IMR-90 (cell line): ENCODE data around the gene SCLY. TPM values are rescaled to one million over a fixed set of nuclear protein-coding genes. Genes with fewer than 3 reads are reported as not detected.

ENCODE experiments used
- ATAC-seq: fragments of 200-7000 bp; cut with Tn5 transposase; 2 replicates; pipeline ENCODE4 v1.9.1; 2020; ENCODE audit warnings: low read depth, mild to moderate bottlenecking, moderate library complexity
- BruUV-seq: library from RNA; stranded (reverse); fragments of 400-500 nt; replicated peaks from 2 replicates; lab custom pipeline; 2021; lab: Mats Ljungman, UMichigan
- CTCF ChIA-PET: fragments of 300-600 bp; formaldehyde crosslinking; extraction: SDS; loops from one replicate; lab custom pipeline; 2021; ENCODE audit warnings: antibody characterized with exemption; lab: Yijun Ruan, JAX
- POLR2A ChIA-PET: fragments of 300-600 bp; sonication (Branson Sonifier 250); formaldehyde crosslinking; loops from one replicate; lab custom pipeline; 2022; ENCODE audit warnings: antibody characterized with exemption; ENCODE audit not compliant: unreplicated experiment; lab: Charles Lee
- DNase-seq: peaks from one replicate; pipeline ENCODE4 v3.0.0; 2013
- H2AFZ ChIP-seq: replicated peaks from 2 replicates; pipeline ENCODE3; 2013; ENCODE audit warnings: low read length, mild to moderate bottlenecking; ENCODE audit not compliant: poor library complexity
- H2AK5ac ChIP-seq: 2 replicates; pipeline ENCODE4 v1.6.1; 2013; ENCODE audit warnings: low read depth, low read length, inconsistent platforms
- H2AK9ac ChIP-seq: replicated peaks from 2 replicates; pipeline ENCODE3; 2013; ENCODE audit warnings: mild to moderate bottlenecking, low read depth, low read length, moderate library complexity; ENCODE audit not compliant: poor library complexity
- H2BK120ac ChIP-seq: 2 replicates; pipeline ENCODE4 v1.6.1; 2013; ENCODE audit warnings: low read depth, low read length, inconsistent platforms
- H2BK15ac ChIP-seq: 3 replicates; pipeline ENCODE4 v1.6.1; 2013; ENCODE audit warnings: low read depth, low read length, inconsistent platforms
- H2BK20ac ChIP-seq: 2 replicates; pipeline ENCODE4 v1.6.1; 2013; ENCODE audit warnings: low read depth, mild to moderate bottlenecking, inconsistent platforms, low read length, moderate library complexity
- H2BK5ac ChIP-seq: 2 replicates; pipeline ENCODE4 v1.6.1; 2013; ENCODE audit warnings: mild to moderate bottlenecking, low read depth, low read length, inconsistent platforms; ENCODE audit not compliant: poor library complexity, severe bottlenecking
- H3K14ac ChIP-seq: replicated peaks from 2 replicates; pipeline ENCODE4 v1.6.1; 2013; ENCODE audit warnings: low read depth, low read length, inconsistent platforms
- H3K18ac ChIP-seq: 2 replicates; pipeline ENCODE4 v1.6.1; 2013; ENCODE audit warnings: low read depth, low read length, control low read depth
- H3K23ac ChIP-seq: 2 replicates; pipeline ENCODE4 v1.6.1; 2013; ENCODE audit warnings: low read depth, low read length, inconsistent platforms
- H3K27ac ChIP-seq: 2 replicates; pipeline ENCODE4 v1.5.1; 2013; ENCODE audit warnings: mild to moderate bottlenecking, control low read depth, low read length; ENCODE audit not compliant: insufficient read depth
- H3K27me3 ChIP-seq: 2 replicates; pipeline ENCODE4 v1.6.1; 2013; ENCODE audit warnings: low read length; ENCODE audit not compliant: control insufficient read depth, insufficient read depth
- H3K36me3 ChIP-seq: 2 replicates; pipeline ENCODE4 v1.6.1; 2013; ENCODE audit warnings: low read length, mixed read lengths; ENCODE audit not compliant: control insufficient read depth, insufficient read depth
- H3K4ac ChIP-seq: 2 replicates; pipeline ENCODE4 v1.6.1; 2013; ENCODE audit warnings: low read depth, low read length, inconsistent platforms
- H3K4me1 ChIP-seq: 2 replicates; pipeline ENCODE4 v1.6.1; 2013; ENCODE audit warnings: low read length, mixed read lengths; ENCODE audit not compliant: control insufficient read depth, insufficient read depth
- H3K4me2 ChIP-seq: 2 replicates; pipeline ENCODE4 v1.6.1; 2013; ENCODE audit warnings: low read depth, mild to moderate bottlenecking, control low read depth, low read length, moderate library complexity
- H3K4me3 ChIP-seq: 2 replicates; pipeline ENCODE4 v1.5.1; 2013; ENCODE audit warnings: low read depth, mild to moderate bottlenecking, control low read depth, low read length, moderate library complexity; ENCODE audit not compliant: insufficient read depth
- H3K56ac ChIP-seq: 2 replicates; pipeline ENCODE4 v1.6.1; 2013; ENCODE audit warnings: low read length, inconsistent platforms; ENCODE audit not compliant: insufficient read depth; ENCODE audit errors: extremely low read depth
- H3K79me1 ChIP-seq, 2 experiments: 2 replicates each; pipeline ENCODE4 v1.6.1; 2013; ENCODE audit warnings: low read length in 2 of 2, inconsistent platforms in 1 of 2, low read depth in 1 of 2
- H3K9ac ChIP-seq: 2 replicates; pipeline ENCODE4 v1.6.1; 2013; ENCODE audit warnings: low read depth, low read length, control low read depth
- H3K9me1 ChIP-seq: 2 replicates; pipeline ENCODE4 v1.6.1; 2013; ENCODE audit warnings: low read length, inconsistent platforms; ENCODE audit not compliant: insufficient read depth
- H3K9me3 ChIP-seq: 2 replicates; pipeline ENCODE4 v1.6.1; 2013; ENCODE audit warnings: low read length; ENCODE audit not compliant: control insufficient read depth, insufficient read depth
- H4K20me1 ChIP-seq: 2 replicates; pipeline ENCODE4 v1.6.1; 2013; ENCODE audit warnings: low read length, inconsistent platforms; ENCODE audit not compliant: insufficient read depth
- H4K5ac ChIP-seq: 2 replicates; pipeline ENCODE4 v1.6.1; 2013; ENCODE audit warnings: mild to moderate bottlenecking, low read depth, low read length, control low read depth
- H4K8ac ChIP-seq, 2 experiments: 2 replicates each; pipeline ENCODE4 v1.6.1; 2013; ENCODE audit warnings: low read depth in 2 of 2, low read length in 2 of 2, control low read depth in 1 of 2, inconsistent platforms in 1 of 2
- H4K91ac ChIP-seq: 2 replicates; pipeline ENCODE4 v1.6.1; 2013; ENCODE audit warnings: low read depth, low read length, inconsistent platforms; ENCODE audit not compliant: insufficient read depth
- BHLHE40 ChIP-seq: fragments of 150-350 bp; IDR thresholded peaks from 2 replicates; pipeline ENCODE4 v1.6.1; 2016; ENCODE audit warnings: mild to moderate bottlenecking, low read depth, low read length
- CEBPB ChIP-seq: IDR thresholded peaks from 2 replicates; pipeline ENCODE4 v1.6.1; 2012; ENCODE audit warnings: low read depth, low read length, improper control_type of control experiment
- CHD1 ChIP-seq: IDR thresholded peaks from 2 replicates; pipeline ENCODE4 v1.6.1; 2012; ENCODE audit warnings: low read depth, low read length, improper control_type of control experiment
- FOS ChIP-seq: fragments of 150-350 bp; IDR thresholded peaks from 2 replicates; pipeline ENCODE4 v1.6.1; 2016; ENCODE audit warnings: low read depth, low read length
- MAFK ChIP-seq: IDR thresholded peaks from 2 replicates; pipeline ENCODE4 v1.6.1; 2012; ENCODE audit warnings: low read depth, low read length, improper control_type of control experiment
- MAZ ChIP-seq: IDR thresholded peaks from 2 replicates; pipeline ENCODE4 v1.6.1; 2012; ENCODE audit warnings: low read depth, mild to moderate bottlenecking, low read length, improper control_type of control experiment, moderate library complexity, borderline replicate concordance
- NFE2L2 ChIP-seq: fragments of 150-350 bp; IDR thresholded peaks from 2 replicates; pipeline ENCODE4 v1.6.1; 2016; ENCODE audit warnings: low read depth, mild to moderate bottlenecking, low read length
- RAD21 ChIP-seq: IDR thresholded peaks from 2 replicates; pipeline ENCODE4 v1.6.1; 2012; ENCODE audit warnings: low read length, improper control_type of control experiment
- RCOR1 ChIP-seq: IDR thresholded peaks from 2 replicates; pipeline ENCODE4 v1.6.1; 2012; ENCODE audit warnings: mild to moderate bottlenecking, low read length, improper control_type of control experiment; ENCODE audit not compliant: insufficient replicate concordance
- RFX5 ChIP-seq: IDR thresholded peaks from 2 replicates; pipeline ENCODE4 v1.8.0; 2012; ENCODE audit warnings: low read depth, mild to moderate bottlenecking, low read length, moderate library complexity
- SMC3 ChIP-seq: fragments of 150-350 bp; IDR thresholded peaks from 2 replicates; pipeline ENCODE4 v1.6.1; 2016; ENCODE audit warnings: low read depth, mild to moderate bottlenecking, antibody characterized with exemption, low read length, moderate library complexity
- WGBS, 2 experiments: methylation state at CpG; one replicate each; pipeline versions ENCODE4 v1.1.5 to v1.1.7; 2013; ENCODE audit warnings: missing lambda C conversion rate in 2 of 2; ENCODE audit not compliant: insufficient read length in 1 of 2; ENCODE audit errors: extremely low coverage in 2 of 2; 5-methylcytosine and 5-hydroxymethylcytosine counted together
- dilution Hi-C: fragments of 300-500 bp; cut with HindIII; formaldehyde crosslinking; loops from one replicate; pipeline ENCODE4 v1.14.3; 2018; ENCODE audit warnings: low sequenced_read_pairs; ENCODE audit not compliant: unreplicated experiment
- in situ Hi-C: fragments of 300-500 bp; cut with MboI; formaldehyde crosslinking; loops from 3 replicates; pipeline ENCODE4 v1.14.3; 2019; ENCODE audit warnings: low sequenced_read_pairs, inconsistent platforms, mixed read lengths
- intact Hi-C: fragments of 100-400 bp; cut with micrococcal nuclease; formaldehyde crosslinking; loops from 2 replicates; pipeline ENCODE4 v1.10.0; 2022
- polyA plus RNA-seq, 3 experiments: library from polyadenylated mRNA; depleted of rRNA; stranded (reverse); fragments of >200 nt; gene quantifications; 2 replicates each; pipeline ENCODE4 v1.2.3, GENCODE V29; 2012; ENCODE audit warnings: low replicate concordance in 1 of 3
- total RNA-seq: library from RNA; depleted of rRNA; stranded (reverse); fragments of >200 nt; gene quantifications from 2 replicates; pipeline ENCODE4 v1.2.3, GENCODE V29; 2012
- TF ChIP-seq, protein P1 (sequence below): fragments of 150-350 bp; IDR thresholded peaks from 2 replicates; pipeline ENCODE4 v1.6.1; 2017; ENCODE audit warnings: mild to moderate bottlenecking, antibody characterized with exemption, low read length, low read depth
- TF ChIP-seq, protein P2 (sequence below): conservative IDR thresholded peaks from 2 replicates; pipeline ENCODE4 v1.5.1; 2012; ENCODE audit warnings: mild to moderate bottlenecking, low read depth, low read length, improper control_type of control experiment
- TF ChIP-seq, protein P3 (sequence below): fragments of 150-350 bp; IDR thresholded peaks from 2 replicates; pipeline ENCODE4 v1.6.1; 2016; ENCODE audit warnings: low read depth, mild to moderate bottlenecking, low read length, moderate library complexity, borderline replicate concordance

The SCLY gene
- total and polyA plus RNA-seq, 2 of the 4 experiments (the other 2 are of a cell fraction) = 8.6 to 10.5 TPM

DNA sequence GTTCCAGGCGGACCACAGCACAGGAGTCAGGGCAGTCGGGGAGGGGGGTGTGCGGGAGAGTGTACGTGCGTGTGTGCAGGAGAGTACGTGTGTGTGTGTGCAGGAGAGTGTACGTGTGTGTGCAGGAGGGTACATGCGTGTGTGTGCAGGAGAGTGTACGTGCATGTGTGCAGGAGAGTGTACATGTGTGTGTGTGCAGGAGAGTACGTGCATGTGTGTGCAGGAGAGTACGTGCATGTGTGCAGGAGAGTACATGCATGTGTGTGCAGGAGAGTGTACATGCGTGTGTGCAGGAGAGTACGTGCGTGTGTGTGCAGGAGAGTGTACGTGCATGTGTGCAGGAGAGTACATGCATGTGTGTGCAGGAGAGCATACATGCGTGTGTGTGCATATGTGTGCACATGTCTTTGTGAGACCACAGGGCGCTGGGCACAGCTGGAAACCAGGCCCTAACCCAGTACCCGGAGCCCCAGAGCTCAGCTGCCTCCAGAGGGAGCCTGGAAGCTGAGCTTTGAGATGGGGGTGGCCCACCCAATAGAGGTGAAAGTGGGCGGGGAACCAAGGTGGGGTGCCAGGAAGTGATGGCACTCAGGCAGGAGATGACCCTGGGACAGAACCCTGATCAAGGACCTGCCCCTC is 63.8 kb downstream of the SCLY start:
- peaks cover 10% of the 10 kb centered on the region for H3K4me1 ChIP-seq
- peaks cover 5% of the 10 kb centered on the region; the same call in 1 of the 2 replicates for H3K9me1 ChIP-seq
- H2BK15ac ChIP-seq = no peak overlapping the region
- ChIA-PET POLR2A (no interaction called here), CTCF (no interaction called here)
- no peak overlapping the region for H3K4me2 ChIP-seq
- TF ChIP-seq NFE2L2 = no peak
- TF ChIP-seq, protein P1, sequence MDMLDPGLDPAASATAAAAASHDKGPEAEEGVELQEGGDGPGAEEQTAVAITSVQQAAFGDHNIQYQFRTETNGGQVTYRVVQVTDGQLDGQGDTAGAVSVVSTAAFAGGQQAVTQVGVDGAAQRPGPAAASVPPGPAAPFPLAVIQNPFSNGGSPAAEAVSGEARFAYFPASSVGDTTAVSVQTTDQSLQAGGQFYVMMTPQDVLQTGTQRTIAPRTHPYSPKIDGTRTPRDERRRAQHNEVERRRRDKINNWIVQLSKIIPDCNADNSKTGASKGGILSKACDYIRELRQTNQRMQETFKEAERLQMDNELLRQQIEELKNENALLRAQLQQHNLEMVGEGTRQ = no peak
- TF ChIP-seq CHD1 = no peak
- no peak for TF ChIP-seq MAZ
- TF ChIP-seq RFX5 = no peak
- TF ChIP-seq BHLHE40 = no peak
- no peak for TF ChIP-seq FOS
- no peak for TF ChIP-seq RCOR1
- TF ChIP-seq RAD21 = no peak
- no peak for TF ChIP-seq MAFK
- TF ChIP-seq CEBPB = no peak
- no peak for TF ChIP-seq SMC3
- TF ChIP-seq, protein P2, sequence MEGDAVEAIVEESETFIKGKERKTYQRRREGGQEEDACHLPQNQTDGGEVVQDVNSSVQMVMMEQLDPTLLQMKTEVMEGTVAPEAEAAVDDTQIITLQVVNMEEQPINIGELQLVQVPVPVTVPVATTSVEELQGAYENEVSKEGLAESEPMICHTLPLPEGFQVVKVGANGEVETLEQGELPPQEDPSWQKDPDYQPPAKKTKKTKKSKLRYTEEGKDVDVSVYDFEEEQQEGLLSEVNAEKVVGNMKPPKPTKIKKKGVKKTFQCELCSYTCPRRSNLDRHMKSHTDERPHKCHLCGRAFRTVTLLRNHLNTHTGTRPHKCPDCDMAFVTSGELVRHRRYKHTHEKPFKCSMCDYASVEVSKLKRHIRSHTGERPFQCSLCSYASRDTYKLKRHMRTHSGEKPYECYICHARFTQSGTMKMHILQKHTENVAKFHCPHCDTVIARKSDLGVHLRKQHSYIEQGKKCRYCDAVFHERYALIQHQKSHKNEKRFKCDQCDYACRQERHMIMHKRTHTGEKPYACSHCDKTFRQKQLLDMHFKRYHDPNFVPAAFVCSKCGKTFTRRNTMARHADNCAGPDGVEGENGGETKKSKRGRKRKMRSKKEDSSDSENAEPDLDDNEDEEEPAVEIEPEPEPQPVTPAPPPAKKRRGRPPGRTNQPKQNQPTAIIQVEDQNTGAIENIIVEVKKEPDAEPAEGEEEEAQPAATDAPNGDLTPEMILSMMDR = no peak
- TF ChIP-seq, protein P3, sequence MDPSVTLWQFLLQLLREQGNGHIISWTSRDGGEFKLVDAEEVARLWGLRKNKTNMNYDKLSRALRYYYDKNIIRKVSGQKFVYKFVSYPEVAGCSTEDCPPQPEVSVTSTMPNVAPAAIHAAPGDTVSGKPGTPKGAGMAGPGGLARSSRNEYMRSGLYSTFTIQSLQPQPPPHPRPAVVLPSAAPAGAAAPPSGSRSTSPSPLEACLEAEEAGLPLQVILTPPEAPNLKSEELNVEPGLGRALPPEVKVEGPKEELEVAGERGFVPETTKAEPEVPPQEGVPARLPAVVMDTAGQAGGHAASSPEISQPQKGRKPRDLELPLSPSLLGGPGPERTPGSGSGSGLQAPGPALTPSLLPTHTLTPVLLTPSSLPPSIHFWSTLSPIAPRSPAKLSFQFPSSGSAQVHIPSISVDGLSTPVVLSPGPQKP = no peak
- H3K18ac ChIP-seq = no peak overlapping the region
- no peak overlapping the region for H2AK9ac ChIP-seq
- no peak overlapping the region for H3K27ac ChIP-seq
- no peak for DNase-seq
- WGBS, 2 experiments = 87% methylated on average over 17 of the region's 19 CpGs; no CpG with 5 or more reads in 1 of the 2 experiments
- no peak overlapping the region for H2BK120ac ChIP-seq
- H2BK20ac ChIP-seq = no peak overlapping the region
- BruUV-seq = no TSS peak
- intact Hi-C loops (loop anchor here (5.0 kb wide), 1 partner anchor 267 kb away; the partner anchor contains the start of gene RAMP1), in situ Hi-C loops (no loop called here), dilution Hi-C loops (no loop called here)
- no peak for ATAC-seq
- no peaks in the 10 kb centered on the region for H4K20me1 ChIP-seq
- no peaks in the 10 kb centered on the region for H3K79me1 ChIP-seq
- H3K56ac ChIP-seq = no peak overlapping the region
- H3K9ac ChIP-seq = no peak overlapping the region
- H4K5ac ChIP-seq = no peak overlapping the region
- no peak overlapping the region for H2BK5ac ChIP-seq
- H3K36me3 ChIP-seq = no peaks in the 10 kb centered on the region
- H3K23ac ChIP-seq = no peak overlapping the region
- no peaks in the 10 kb centered on the region for H3K9me3 ChIP-seq
- no peak overlapping the region for H3K4me3 ChIP-seq
- H4K91ac ChIP-seq = no peak overlapping the region
- no peak overlapping the region for H2AFZ ChIP-seq
- H3K14ac ChIP-seq = no peak overlapping the region
- no peak overlapping the region for H2AK5ac ChIP-seq
- peaks cover 22% of the 10 kb centered on the region for H3K27me3 ChIP-seq
- no peak overlapping the region for H4K8ac ChIP-seq
- no peak overlapping the region for H3K4ac ChIP-seq
